HepG2 (cell line): Measurements from ENCODE around the gene SKI. TPM values are rescaled to one million over a fixed set of nuclear protein-coding genes. Genes with fewer than 3 reads are reported as not detected.

Experiments used
- ARID4A ChIP-seq: sonication (generic); formaldehyde crosslinking; IDR thresholded peaks from 2 replicates; pipeline ENCODE4 v1.5.0; 2020; ENCODE audit warnings: mild to moderate bottlenecking, missing genetic modification reagents, borderline replicate concordance
- FOXP1 ChIP-seq, 2 experiments: fragments of 450-650 bp in 1 of 2; IDR thresholded peaks; 2 replicates each; pipeline ENCODE4 v1.6.1; 2017 to 2018; ENCODE audit warnings: antibody characterized with exemption in 1 of 2
- MAZ ChIP-seq, 2 experiments: sonication (generic) in 1 of 2; formaldehyde crosslinking in 1 of 2; IDR thresholded peaks; 2 replicates each; pipeline versions ENCODE4 v1.5.0 to v1.6.1; 2012 to 2020; ENCODE audit warnings: low read depth in 2 of 2, mild to moderate bottlenecking in 2 of 2, borderline replicate concordance in 1 of 2, improper control_type of control experiment in 1 of 2, low read length in 1 of 2, missing genetic modification reagents in 1 of 2, moderate library complexity in 1 of 2
- NFE2L2 ChIP-seq: fragments of 150-350 bp; IDR thresholded peaks from 2 replicates; pipeline ENCODE4 v1.6.1; 2014; ENCODE audit warnings: low read length
- SMC3 ChIP-seq: IDR thresholded peaks from 2 replicates; pipeline ENCODE4 v1.6.1; 2011; ENCODE audit warnings: low read length, improper control_type of control experiment
- ZBTB20 ChIP-seq: sonication (generic); formaldehyde crosslinking; IDR thresholded peaks from 2 replicates; pipeline ENCODE4 v1.8.1; 2023; ENCODE audit warnings: missing genetic modification reagents, low read depth, mild to moderate bottlenecking, borderline replicate concordance
- ZNF335 ChIP-seq: sonication (generic); formaldehyde crosslinking; IDR thresholded peaks from 2 replicates; pipeline ENCODE4 v1.4.0; 2020; ENCODE audit warnings: missing genetic modification reagents
- ZNF75D ChIP-seq: sonication (generic); formaldehyde crosslinking; IDR thresholded peaks from 2 replicates; pipeline ENCODE4 v1.8.1; 2023; ENCODE audit warnings: missing genetic modification reagents, mild to moderate bottlenecking, borderline replicate concordance
- ZUFSP ChIP-seq: sonication (generic); formaldehyde crosslinking; IDR thresholded peaks from 2 replicates; pipeline ENCODE4 v1.9.0; 2021; ENCODE audit warnings: missing genetic modification reagents, mild to moderate bottlenecking, borderline replicate concordance
- polyA plus RNA-seq, 8 experiments: library from polyadenylated mRNA; depleted of rRNA in 3 of 8; stranded (reverse) in 7 of 8; unstranded in 1 of 8; fragments of >200 nt; fragmentation: Illumina TruSeq in 4 of 8; extraction: Trizol in 4 of 8; gene quantifications; 2 replicates each; pipeline versions ENCODE4 v1.2.1 to v1.2.3, GENCODE V29; 2011 to 2016; ENCODE audit warnings: low read depth in 4 of 8, missing spikeins in 1 of 8, mixed read lengths in 1 of 8; ENCODE audit not compliant: insufficient read depth in 1 of 8
- total RNA-seq, 5 experiments: library from RNA; depleted of rRNA; stranded (reverse); fragments of >200 nt; fragmentation: Illumina TruSeq; extraction: Trizol; gene quantifications; 2 replicates each; pipeline ENCODE4 v1.2.3, GENCODE V29; 2016; ENCODE audit warnings: low read depth in 1 of 5
- TF ChIP-seq, protein P1 (sequence below): sonication (generic); formaldehyde crosslinking; IDR thresholded peaks from 2 replicates; pipeline ENCODE4 v1.4.0; 2020; ENCODE audit warnings: missing genetic modification reagents
- TF ChIP-seq, protein P2 (sequence below), 2 experiments: sonication (generic) in 1 of 2; formaldehyde crosslinking in 1 of 2; IDR thresholded peaks; 2 replicates each; pipeline versions ENCODE4 v1.4.0 to v1.6.1; 2016 to 2020; ENCODE audit warnings: borderline replicate concordance in 1 of 2, low read depth in 1 of 2, mild to moderate bottlenecking in 1 of 2, missing genetic modification reagents in 1 of 2
- TF ChIP-seq, protein P3 (sequence below): sonication (generic); formaldehyde crosslinking; conservative IDR thresholded peaks from 2 replicates; pipeline ENCODE4 v1.4.0; 2020; ENCODE audit warnings: mild to moderate bottlenecking, missing genetic modification reagents, moderate library complexity

Gene SKI
- total and polyA plus RNA-seq, 2 of the 13 experiments (the other 11 are each of a cell fraction or from before 2014, with no cell fraction given) = 4.7 to 6.9 TPM

GRCh38 chr1:2197707-2198165 lies 30.4 kb upstream of the SKI start (continued):
- TF ChIP-seq, protein P1, sequence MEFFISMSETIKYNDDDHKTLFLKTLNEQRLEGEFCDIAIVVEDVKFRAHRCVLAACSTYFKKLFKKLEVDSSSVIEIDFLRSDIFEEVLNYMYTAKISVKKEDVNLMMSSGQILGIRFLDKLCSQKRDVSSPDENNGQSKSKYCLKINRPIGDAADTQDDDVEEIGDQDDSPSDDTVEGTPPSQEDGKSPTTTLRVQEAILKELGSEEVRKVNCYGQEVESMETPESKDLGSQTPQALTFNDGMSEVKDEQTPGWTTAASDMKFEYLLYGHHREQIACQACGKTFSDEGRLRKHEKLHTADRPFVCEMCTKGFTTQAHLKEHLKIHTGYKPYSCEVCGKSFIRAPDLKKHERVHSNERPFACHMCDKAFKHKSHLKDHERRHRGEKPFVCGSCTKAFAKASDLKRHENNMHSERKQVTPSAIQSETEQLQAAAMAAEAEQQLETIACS (CRISPR knock-in tag) = no peak
- TF ChIP-seq MAZ (IDR thresholded peaks at IDR 0.05; ENCODE audit: borderline replicate concordance, low read depth, low read length) = no peak
- 0 out of 2 replicates have a peak, but pooled peaks have one; percentile 40 for TF ChIP-seq MAZ (CRISPR knock-in tag; IDR thresholded peaks at IDR 0.05; ENCODE audit: low read depth)
- TF ChIP-seq ZNF335 (CRISPR knock-in tag) = no peak
- TF ChIP-seq ARID4A (CRISPR knock-in tag) = peak; percentile 6; the same call in 1 of the 2 replicates
- no peak for TF ChIP-seq NFE2L2
- TF ChIP-seq, protein P2, sequence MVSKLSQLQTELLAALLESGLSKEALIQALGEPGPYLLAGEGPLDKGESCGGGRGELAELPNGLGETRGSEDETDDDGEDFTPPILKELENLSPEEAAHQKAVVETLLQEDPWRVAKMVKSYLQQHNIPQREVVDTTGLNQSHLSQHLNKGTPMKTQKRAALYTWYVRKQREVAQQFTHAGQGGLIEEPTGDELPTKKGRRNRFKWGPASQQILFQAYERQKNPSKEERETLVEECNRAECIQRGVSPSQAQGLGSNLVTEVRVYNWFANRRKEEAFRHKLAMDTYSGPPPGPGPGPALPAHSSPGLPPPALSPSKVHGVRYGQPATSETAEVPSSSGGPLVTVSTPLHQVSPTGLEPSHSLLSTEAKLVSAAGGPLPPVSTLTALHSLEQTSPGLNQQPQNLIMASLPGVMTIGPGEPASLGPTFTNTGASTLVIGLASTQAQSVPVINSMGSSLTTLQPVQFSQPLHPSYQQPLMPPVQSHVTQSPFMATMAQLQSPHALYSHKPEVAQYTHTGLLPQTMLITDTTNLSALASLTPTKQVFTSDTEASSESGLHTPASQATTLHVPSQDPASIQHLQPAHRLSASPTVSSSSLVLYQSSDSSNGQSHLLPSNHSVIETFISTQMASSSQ (IDR thresholded peaks at IDR 0.05; ENCODE audit: low read depth) = no peak
- TF ChIP-seq, protein P2 (CRISPR knock-in tag; IDR thresholded peaks at IDR 0.05; ENCODE audit: borderline replicate concordance) = no peak
- TF ChIP-seq ZBTB20 = no peak
- no peak for TF ChIP-seq FOXP1 (IDR thresholded peaks at IDR 0.05)
- TF ChIP-seq FOXP1 (CRISPR knock-in tag; IDR thresholded peaks at IDR 0.05) = no peak
- TF ChIP-seq, protein P3, sequence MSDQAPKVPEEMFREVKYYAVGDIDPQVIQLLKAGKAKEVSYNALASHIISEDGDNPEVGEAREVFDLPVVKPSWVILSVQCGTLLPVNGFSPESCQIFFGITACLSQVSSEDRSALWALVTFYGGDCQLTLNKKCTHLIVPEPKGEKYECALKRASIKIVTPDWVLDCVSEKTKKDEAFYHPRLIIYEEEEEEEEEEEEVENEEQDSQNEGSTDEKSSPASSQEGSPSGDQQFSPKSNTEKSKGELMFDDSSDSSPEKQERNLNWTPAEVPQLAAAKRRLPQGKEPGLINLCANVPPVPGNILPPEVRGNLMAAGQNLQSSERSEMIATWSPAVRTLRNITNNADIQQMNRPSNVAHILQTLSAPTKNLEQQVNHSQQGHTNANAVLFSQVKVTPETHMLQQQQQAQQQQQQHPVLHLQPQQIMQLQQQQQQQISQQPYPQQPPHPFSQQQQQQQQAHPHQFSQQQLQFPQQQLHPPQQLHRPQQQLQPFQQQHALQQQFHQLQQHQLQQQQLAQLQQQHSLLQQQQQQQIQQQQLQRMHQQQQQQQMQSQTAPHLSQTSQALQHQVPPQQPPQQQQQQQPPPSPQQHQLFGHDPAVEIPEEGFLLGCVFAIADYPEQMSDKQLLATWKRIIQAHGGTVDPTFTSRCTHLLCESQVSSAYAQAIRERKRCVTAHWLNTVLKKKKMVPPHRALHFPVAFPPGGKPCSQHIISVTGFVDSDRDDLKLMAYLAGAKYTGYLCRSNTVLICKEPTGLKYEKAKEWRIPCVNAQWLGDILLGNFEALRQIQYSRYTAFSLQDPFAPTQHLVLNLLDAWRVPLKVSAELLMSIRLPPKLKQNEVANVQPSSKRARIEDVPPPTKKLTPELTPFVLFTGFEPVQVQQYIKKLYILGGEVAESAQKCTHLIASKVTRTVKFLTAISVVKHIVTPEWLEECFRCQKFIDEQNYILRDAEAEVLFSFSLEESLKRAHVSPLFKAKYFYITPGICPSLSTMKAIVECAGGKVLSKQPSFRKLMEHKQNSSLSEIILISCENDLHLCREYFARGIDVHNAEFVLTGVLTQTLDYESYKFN (CRISPR knock-in tag) = no peak
- no peak for TF ChIP-seq ZUFSP (CRISPR knock-in tag)
- TF ChIP-seq SMC3 = no peak
- no peak for TF ChIP-seq ZNF75D (CRISPR knock-in tag)
